HCT116 (cell line): Measurements from ENCODE around the gene PCSK2. TPM values are rescaled to one million over a fixed set of nuclear protein-coding genes. Genes with fewer than 3 reads are reported as not detected.

Source experiments
- ATAC-seq: fragments of 200-7000 bp; cut with Tn5 transposase; 2 replicates; pipeline ENCODE4 v1.9.1; 2020; ENCODE audit warnings: mild to moderate bottlenecking, moderate library complexity
- BruUV-seq: library from RNA; stranded (reverse); fragments of 400-500 nt; replicated peaks from 2 replicates; lab custom pipeline; 2021; lab: Mats Ljungman, UMichigan
- CTCF ChIA-PET: fragments of 300-600 bp; sonication (Branson Sonifier 250); formaldehyde crosslinking; loops from one replicate; lab custom pipeline; 2021; ENCODE audit warnings: antibody characterized with exemption; lab: Charles Lee
- POLR2A ChIA-PET: fragments of 300-600, 350-600 bp; sonication (Branson Sonifier 250); formaldehyde crosslinking; loops from one replicate; lab custom pipeline; 2021; ENCODE audit warnings: antibody characterized with exemption; lab: Charles Lee
- RAD21 ChIA-PET, 2 experiments: fragments of 300-600 bp; sonication (Branson Sonifier 250); formaldehyde crosslinking; loops; one replicate each; lab custom pipeline; 2023; ENCODE audit warnings: low total read pairs in 2 of 2; ENCODE audit not compliant: uncharacterized antibody in 2 of 2, unreplicated experiment in 2 of 2, low non-redundant PET in 1 of 2; lab: Charles Lee
- DNase-seq: peaks from one replicate; pipeline ENCODE4 v3.0.0-alpha.2; 2010; ENCODE audit warnings: low read depth, low spot score
- H2AFZ ChIP-seq: fragments of 200-600 bp; shearing (Covaris generic), sonication (generic); 2 replicates; pipeline ENCODE4 v1.6.1; 2017; ENCODE audit warnings: low read depth, mixed run types, mixed read lengths, antibody characterized with exemption, low read length; ENCODE audit not compliant: poor library complexity, severe bottlenecking
- H3K27ac ChIP-seq: 2 replicates; pipeline ENCODE4 v1.5.1; 2012; ENCODE audit warnings: low read depth, low read length
- H3K27me3 ChIP-seq: fragments of 200-600 bp; sonication (generic); 2 replicates; pipeline ENCODE4 v1.6.1; 2016; ENCODE audit warnings: mixed run types, low read length, mixed read lengths; ENCODE audit not compliant: insufficient read depth
- H3K36me3 ChIP-seq, 2 experiments: fragments of 200-500 bp in 1 of 2; fragments of 200-600 bp in 1 of 2; sonication (Bioruptor generic) in 1 of 2; sonication (generic) in 1 of 2; 2 replicates each; pipeline versions ENCODE4 v1.5.1 to v1.6.1; 2014 to 2016; ENCODE audit warnings: low read length in 2 of 2, inconsistent platforms in 1 of 2, mixed read lengths in 1 of 2, mixed run types in 1 of 2; ENCODE audit not compliant: insufficient read depth in 2 of 2, control insufficient read depth in 1 of 2
- H3K4me1 ChIP-seq, 2 experiments: fragments of 200-600 bp in 1 of 2; sonication (generic) in 1 of 2; 2 replicates each; pipeline versions ENCODE4 v1.5.1 to v1.6.1; 2012 to 2017; ENCODE audit warnings: low read length in 2 of 2, inconsistent platforms in 1 of 2, mild to moderate bottlenecking in 1 of 2, mixed read lengths in 1 of 2, mixed run types in 1 of 2, moderate library complexity in 1 of 2; ENCODE audit not compliant: insufficient read depth in 2 of 2, control insufficient read depth in 1 of 2
- H3K4me2 ChIP-seq: fragments of 200-600 bp; sonication (generic); 2 replicates; pipeline ENCODE4 v1.6.1; 2017; ENCODE audit warnings: mixed run types, low read length, mixed read lengths
- H3K4me3 ChIP-seq, 2 experiments: fragments of 200-600 bp in 1 of 2; sonication (generic) in 1 of 2; replicated peaks in 1 of 2; 2 replicates each; pipeline ENCODE4 v1.5.1; 2011 to 2016; ENCODE audit warnings: low read length in 2 of 2, control low read depth in 1 of 2, low read depth in 1 of 2, mild to moderate bottlenecking in 1 of 2, mixed read lengths in 1 of 2, mixed run types in 1 of 2
- H3K79me2 ChIP-seq: fragments of 200-600 bp; sonication (generic); 2 replicates; pipeline ENCODE4 v1.6.1; 2017; ENCODE audit warnings: mild to moderate bottlenecking, mixed run types, low read length, moderate library complexity, mixed read lengths; ENCODE audit not compliant: insufficient read depth
- H3K9ac ChIP-seq: fragments of 200-600 bp; sonication (generic); 2 replicates; pipeline ENCODE4 v1.6.1; 2016; ENCODE audit warnings: low read length, mixed read lengths
- H3K9me2 ChIP-seq: fragments of 200-600 bp; sonication (generic), shearing (Covaris generic); 2 replicates; pipeline ENCODE4 v1.6.1; 2017; ENCODE audit warnings: mixed run types, mild to moderate bottlenecking, moderate library complexity; ENCODE audit not compliant: insufficient read depth
- H3K9me3 ChIP-seq, 2 experiments: fragments of 200-500 bp in 1 of 2; fragments of 200-600 bp in 1 of 2; sonication (Bioruptor generic) in 1 of 2; sonication (generic) in 1 of 2; 2 replicates each; pipeline ENCODE4 v1.6.1; 2014 to 2017; ENCODE audit warnings: low read length in 2 of 2, mixed read lengths in 2 of 2, inconsistent platforms in 1 of 2, low read depth in 1 of 2, mild to moderate bottlenecking in 1 of 2, mixed run types in 1 of 2, moderate library complexity in 1 of 2; ENCODE audit not compliant: control insufficient read depth in 1 of 2, insufficient read depth in 1 of 2
- H4K20me1 ChIP-seq: fragments of 200-600 bp; sonication (generic), shearing (Covaris generic); 2 replicates; pipeline ENCODE4 v1.6.1; 2017; ENCODE audit warnings: mixed run types, mild to moderate bottlenecking, moderate library complexity; ENCODE audit not compliant: insufficient read depth
- ELF1 ChIP-seq: IDR thresholded peaks from 2 replicates; pipeline ENCODE4 v1.6.1; 2012; ENCODE audit warnings: low read depth, borderline replicate concordance
- EZH2 ChIP-seq: fragments of 200-600 bp; sonication (generic); IDR thresholded peaks from 2 replicates; pipeline ENCODE4 v1.6.1; 2017; ENCODE audit warnings: antibody characterized with exemption, mixed run types
- TCF7L2 ChIP-seq: IDR thresholded peaks from 2 replicates; pipeline ENCODE4 v1.7.0; 2011; ENCODE audit warnings: borderline replicate concordance, inconsistent platforms; ENCODE audit not compliant: insufficient read depth, insufficient read length; ENCODE audit errors: extremely low read depth
- intact Hi-C: fragments of 100-400 bp; cut with micrococcal nuclease; formaldehyde crosslinking; loops from 2 replicates; pipeline ENCODE4 v1.10.0; 2022
- total RNA-seq: library from RNA; stranded (reverse); gene quantifications from one replicate; pipeline ENCODE4 v1.2.1, GENCODE V29; 2021; ENCODE audit not compliant: unreplicated experiment
- TF ChIP-seq, protein P1 (sequence below), 3 experiments: fragments of 200-600 bp in 1 of 3; sonication (generic) in 1 of 3; IDR thresholded peaks in 2 of 3; conservative IDR thresholded peaks in 1 of 3; 2 replicates each; pipeline ENCODE4 v1.5.1; 2012 to 2017; ENCODE audit warnings: low read depth in 2 of 3, low read length in 2 of 3, antibody characterized with exemption in 1 of 3, borderline replicate concordance in 1 of 3, control low read depth in 1 of 3, mild to moderate bottlenecking in 1 of 3, mixed read lengths in 1 of 3, mixed run types in 1 of 3, moderate library complexity in 1 of 3; ENCODE audit not compliant: insufficient read depth in 1 of 3

Gene PCSK2
- total RNA-seq, 1 experiment from 2014 or later, result not detected

DNA sequence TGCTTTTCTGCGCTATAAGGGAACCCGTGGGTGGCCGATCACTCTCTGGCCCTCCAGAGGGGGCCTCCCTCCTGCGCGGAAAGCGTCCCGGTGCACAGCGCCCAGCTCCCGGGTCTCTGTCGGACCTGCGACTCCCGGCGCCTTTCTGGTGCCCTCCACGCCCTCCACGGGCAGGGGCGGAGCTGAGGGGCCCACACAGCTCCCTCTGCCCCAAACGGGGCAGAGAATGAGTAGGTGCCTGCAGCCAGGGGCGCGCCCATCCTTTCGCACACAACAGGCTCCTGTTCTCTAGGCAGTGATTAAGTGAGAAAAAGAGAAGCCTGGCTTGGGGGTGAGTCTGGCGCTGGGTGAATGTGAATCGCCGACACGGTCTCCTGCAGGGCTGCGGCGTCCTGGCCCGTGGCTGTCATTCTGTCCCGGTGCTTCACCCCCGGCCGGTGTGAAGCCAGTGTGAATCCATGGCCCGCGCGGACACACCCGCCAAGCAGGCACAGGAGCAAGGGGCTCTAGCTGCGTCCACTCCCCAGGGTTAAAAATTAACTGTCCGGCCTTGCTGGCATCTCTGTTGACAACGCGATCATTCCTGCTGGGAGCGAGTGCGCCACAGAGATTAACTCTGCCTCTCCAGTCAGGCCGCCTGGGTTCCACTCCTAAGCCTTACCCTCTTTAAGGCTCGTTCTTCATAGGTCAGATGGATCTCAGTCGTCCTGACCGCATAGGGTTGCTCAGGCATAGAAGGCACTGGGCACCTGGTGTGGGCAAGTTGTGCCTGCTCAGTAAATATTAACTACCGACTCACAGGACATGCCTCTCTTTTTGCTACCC is 88.8 kb downstream of the PCSK2 start:
- Histone ChIP-seq H2AFZ (no peak overlapping the region), H3K4me3 (no peak overlapping the region), H3K27me3 (peaks cover 16% of the 10 kb centered on the region), H3K36me3 (no peaks in the 10 kb centered on the region)
- RAD21 ChIA-PET, result no interaction called here
- ATAC-seq, result no peak
- intact Hi-C loops, result no loop called here
- no peak for TF ChIP-seq ELF1
- TF ChIP-seq, protein P1, sequence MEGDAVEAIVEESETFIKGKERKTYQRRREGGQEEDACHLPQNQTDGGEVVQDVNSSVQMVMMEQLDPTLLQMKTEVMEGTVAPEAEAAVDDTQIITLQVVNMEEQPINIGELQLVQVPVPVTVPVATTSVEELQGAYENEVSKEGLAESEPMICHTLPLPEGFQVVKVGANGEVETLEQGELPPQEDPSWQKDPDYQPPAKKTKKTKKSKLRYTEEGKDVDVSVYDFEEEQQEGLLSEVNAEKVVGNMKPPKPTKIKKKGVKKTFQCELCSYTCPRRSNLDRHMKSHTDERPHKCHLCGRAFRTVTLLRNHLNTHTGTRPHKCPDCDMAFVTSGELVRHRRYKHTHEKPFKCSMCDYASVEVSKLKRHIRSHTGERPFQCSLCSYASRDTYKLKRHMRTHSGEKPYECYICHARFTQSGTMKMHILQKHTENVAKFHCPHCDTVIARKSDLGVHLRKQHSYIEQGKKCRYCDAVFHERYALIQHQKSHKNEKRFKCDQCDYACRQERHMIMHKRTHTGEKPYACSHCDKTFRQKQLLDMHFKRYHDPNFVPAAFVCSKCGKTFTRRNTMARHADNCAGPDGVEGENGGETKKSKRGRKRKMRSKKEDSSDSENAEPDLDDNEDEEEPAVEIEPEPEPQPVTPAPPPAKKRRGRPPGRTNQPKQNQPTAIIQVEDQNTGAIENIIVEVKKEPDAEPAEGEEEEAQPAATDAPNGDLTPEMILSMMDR (IDR thresholded peaks at IDR 0.05 in 2 of 3, conservative IDR thresholded peaks at IDR 0.05 in 1 of 3; ENCODE audit: borderline replicate concordance in 1 of 3, insufficient read depth in 1 of 3, low read depth in 2 of 3, low read length in 2 of 3), result no peak
- TF ChIP-seq TCF7L2, result no peak
- no peak for TF ChIP-seq EZH2
- TF ChIP-seq, all 23 proteins: peak for 0
- Histone ChIP-seq H3K9me3 (no peaks in the 10 kb centered on the region), H3K9ac (no peak overlapping the region), H3K27ac (no peak overlapping the region), H3K9me2 (no peaks in the 10 kb centered on the region), H3K4me1 (no peaks in the 10 kb centered on the region), H3K4me2 (no peak overlapping the region), H4K20me1 (no peaks in the 10 kb centered on the region), H3K79me2 (no peaks in the 10 kb centered on the region)
- CTCF ChIA-PET, result no interaction called here
- BruUV-seq, result no TSS peak
- POLR2A ChIA-PET, result no interaction called here
- no peak for DNase-seq
